Embryonic facial prominence (tissue), 1 donor: ENCODE measurements around the gene CIBAR2.
A peak's percentile ranks its signal among the peaks of the same experiment; 100 is the strongest.

Experiments
- DNase-seq: peaks from one replicate; pipeline ENCODE4 v3.0.0-alpha.2; 2016; ENCODE audit errors: extremely low spot score

The CIBAR2 gene

GRCh38 chr16:85144026-85144915 lies 32.0 kb upstream of the CIBAR2 start:
- no peak for DNase-seq

- no peak for DNase-seq
Measured at GRCh38 chr16:85142771-85143211, 30.5 kb upstream of the CIBAR2 start.

- no peak for DNase-seq
Measured at GRCh38 chr16:85142129-85142513, 29.8 kb upstream of the CIBAR2 start.

DNA sequence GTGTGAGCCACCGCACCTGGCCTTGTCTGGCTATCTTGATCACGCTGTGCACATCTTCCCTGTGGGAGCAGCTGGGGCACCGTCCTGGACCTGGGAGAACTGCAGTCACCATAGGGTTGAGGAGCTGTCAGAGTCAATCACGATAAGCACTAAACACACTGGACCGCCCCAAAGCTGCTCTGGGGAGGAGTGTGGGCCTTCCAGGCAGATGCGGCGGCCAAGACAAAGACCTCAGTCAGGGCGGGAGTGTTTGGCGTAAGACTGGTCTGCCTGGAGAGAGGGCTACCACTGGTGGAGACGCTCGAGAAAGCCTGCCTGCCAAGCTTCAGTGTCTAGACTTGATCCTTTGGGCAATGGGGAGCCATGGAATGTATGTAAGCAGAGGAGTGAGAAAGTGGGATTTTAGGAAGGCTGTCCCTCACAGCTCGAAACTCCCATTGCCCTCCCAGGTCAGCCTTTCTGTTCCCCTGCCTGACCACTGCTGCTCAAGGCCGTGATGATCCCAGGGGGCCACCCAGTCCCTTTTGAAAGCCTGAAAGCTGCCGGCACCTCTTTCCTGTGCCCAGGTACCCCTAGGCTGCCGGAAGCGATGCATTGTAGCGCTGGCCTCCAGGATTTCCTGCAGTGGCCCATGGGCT lies 29.3 kb upstream of the CIBAR2 start:
- DNase-seq, result no peak

GRCh38 chr16:85140455-85141012 lies 28.3 kb upstream of the CIBAR2 start:
- no peak for DNase-seq

DNA sequence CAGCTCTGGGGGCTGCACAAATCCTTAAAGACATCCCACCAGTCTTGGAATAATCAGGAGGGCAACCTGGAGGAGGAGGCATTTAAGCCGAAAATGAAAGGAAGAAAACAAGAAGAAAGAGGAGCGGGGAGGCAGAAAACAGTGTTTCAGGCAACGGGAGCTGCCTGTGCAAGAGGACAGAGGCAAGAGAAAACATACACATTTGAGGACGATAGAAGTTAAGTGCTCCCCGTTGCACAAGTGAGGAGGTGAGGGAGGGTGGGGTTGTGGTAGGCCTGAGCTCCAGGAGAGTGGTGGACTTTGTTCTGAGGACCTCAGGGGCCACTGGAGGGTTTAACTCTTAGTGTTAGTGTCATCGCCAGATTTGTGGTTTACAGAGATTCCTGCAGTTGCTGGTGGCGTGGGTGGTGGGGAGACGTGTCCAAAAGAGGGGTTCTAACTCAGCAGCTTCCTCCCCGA lies 27.6 kb upstream of the CIBAR2 start:
- DNase-seq, result no peak

DNA sequence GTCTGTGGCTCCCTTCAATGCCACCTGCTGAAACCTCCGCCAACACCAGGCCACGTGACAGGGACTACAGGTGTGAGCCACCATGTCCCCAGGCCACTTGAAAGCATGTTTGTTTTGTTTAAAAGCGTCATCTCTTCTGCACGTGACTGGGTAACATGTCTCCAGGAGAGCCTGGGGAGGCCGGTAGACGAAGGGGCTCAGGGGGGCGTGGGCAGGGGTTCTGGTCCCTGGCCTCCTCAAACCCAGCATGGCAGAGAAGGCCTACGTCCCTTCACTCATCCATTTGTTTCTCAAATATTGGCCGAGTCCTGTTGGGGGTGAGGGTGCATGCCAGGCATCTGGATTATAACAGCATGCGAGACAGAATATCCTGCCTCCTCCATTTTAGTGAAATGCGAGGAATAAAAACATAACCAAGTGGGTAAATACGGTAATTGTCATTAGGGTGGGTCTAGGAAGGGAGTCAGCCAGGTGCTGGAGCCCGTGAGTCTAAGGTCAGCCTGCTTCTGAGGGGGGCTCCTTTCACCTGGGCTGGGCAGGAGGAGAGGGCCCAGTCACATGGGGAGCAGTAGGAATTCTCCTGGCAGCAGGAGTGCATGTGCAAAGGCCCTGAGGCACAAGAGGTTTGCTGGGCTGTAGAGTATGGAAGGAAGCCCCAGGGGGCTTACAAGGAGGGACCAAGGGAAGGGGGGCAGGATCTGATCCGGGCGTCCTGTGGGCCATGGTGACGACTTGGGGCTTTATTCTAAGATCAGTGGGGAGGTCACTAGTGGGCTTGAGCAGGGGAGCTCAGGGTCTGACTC lies 26.8 kb upstream of the CIBAR2 start:
- DNase-seq, result no peak

- DNase-seq, result no peak
Measured at GRCh38 chr16:85138073-85138824, 26.0 kb upstream of the CIBAR2 start.

- peak; percentile 54 for DNase-seq
Measured at GRCh38 chr16:85137323-85138072, 25.2 kb upstream of the CIBAR2 start.

DNA sequence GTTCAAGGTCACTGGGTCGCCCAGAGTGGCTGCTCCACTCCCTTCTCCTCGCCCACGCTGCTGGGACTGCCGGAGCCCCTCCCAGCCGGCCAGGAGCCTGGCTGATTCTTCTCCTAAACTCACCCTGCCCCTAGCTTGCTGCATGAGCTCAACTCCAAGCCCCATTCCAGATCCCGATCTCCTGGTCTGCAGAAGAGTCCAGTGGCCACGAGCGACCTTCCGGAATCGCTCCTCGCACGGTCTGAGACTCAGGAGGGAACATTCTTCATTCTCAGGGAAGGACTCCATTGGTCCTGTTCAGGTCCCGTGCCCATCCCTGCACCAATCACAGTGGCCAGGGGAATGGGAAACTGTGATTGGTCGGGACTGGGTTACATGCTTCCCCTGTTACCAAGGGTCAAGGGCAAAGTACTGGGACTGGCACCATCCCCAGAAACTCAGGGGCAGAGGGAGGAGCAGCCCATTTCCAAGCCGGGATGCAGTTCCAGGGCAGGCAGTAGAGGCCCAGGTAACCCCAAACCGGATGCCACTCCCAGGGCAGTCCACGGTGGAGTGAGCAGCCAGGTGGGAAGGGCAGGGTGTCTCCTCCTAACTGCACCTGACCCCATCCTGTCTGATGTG lies 24.5 kb upstream of the CIBAR2 start:
- DNase-seq, result no peak

GRCh38 chr16:85136213-85136701 lies 24.0 kb upstream of the CIBAR2 start:
- no peak for DNase-seq

DNA sequence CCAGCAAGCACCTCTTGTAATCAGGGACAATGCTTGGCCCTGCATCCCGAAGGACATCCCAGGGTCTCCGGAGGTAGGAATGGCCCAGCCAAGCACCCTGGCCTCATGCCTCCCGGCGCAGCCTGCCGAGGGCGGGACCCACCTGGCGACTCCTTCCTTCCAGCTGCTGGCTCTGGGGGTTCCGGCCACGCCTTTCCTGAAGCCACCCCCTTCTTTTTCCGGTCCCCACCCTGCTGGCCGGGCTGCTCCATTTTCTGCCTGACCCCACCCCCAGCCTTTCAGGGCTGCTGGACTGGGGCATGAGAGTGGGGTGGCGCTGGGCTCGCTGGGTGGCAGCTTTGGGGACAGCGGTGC lies 22.5 kb upstream of the CIBAR2 start:
- no peak for DNase-seq

GRCh38 chr16:85134076-85134788 lies 22.0 kb upstream of the CIBAR2 start:
- no peak for DNase-seq

GRCh38 chr16:85133290-85133599 lies 21.0 kb upstream of the CIBAR2 start:
- DNase-seq, result no peak

- DNase-seq, result no peak
Measured at GRCh38 chr16:85132456-85133289, 20.4 kb upstream of the CIBAR2 start.

- DNase-seq, result no peak
Measured at GRCh38 chr16:85130705-85131028, 18.4 kb upstream of the CIBAR2 start.

- DNase-seq, result no peak
Measured at GRCh38 chr16:85129876-85130704, 17.8 kb upstream of the CIBAR2 start.
